Measurements from ENCODE around the gene CDH13.

- TF ChIP-seq CTCF (IDR thresholded peaks at IDR 0.05) = no peak
- no peak for TF ChIP-seq POLR2A (IDR thresholded peaks at IDR 0.05)
Observed at GRCh38 chr16:83206426-83206825, 579.7 kb downstream of the CDH13 start.

Data from Peyer's patch (tissue), 4 donors.